ENCODE data around the gene TCERG1L. TPM values are rescaled to one million over a fixed set of nuclear protein-coding genes. Genes with fewer than 3 reads are reported as not detected.

The TCERG1L gene
- total RNA-seq, 2 experiments from 2014 or later = 0.06 TPM; not detected in 1

GRCh38 chr10:131251146-131251541 is 60.4 kb downstream of the TCERG1L start:
- Mint-ChIP-seq H3K27me3 (no peaks in the 10 kb centered on the region), H3K27ac (no peak overlapping the region), H3K4me3 (no peak overlapping the region), H3K36me3 (ENCODE audit: low read depth) (no peaks in the 10 kb centered on the region), H3K9me3 (no peaks in the 10 kb centered on the region), H3K4me1 (ENCODE audit: low read depth) (no peaks in the 10 kb centered on the region)
- H3K27me3 ChIP-seq (ENCODE audit: control insufficient read depth in 1 of 2, insufficient read depth in 2 of 2, low read length in 2 of 2) = no peaks in the 10 kb centered on the region
- no peaks in the 10 kb centered on the region for H3K36me3 ChIP-seq (ENCODE audit: insufficient read depth, low read length)
- ATAC-seq (ENCODE audit: poor library complexity) (no peak), DNase-seq (no peak)
- no peak for TF ChIP-seq CTCF (IDR thresholded peaks at IDR 0.05)
- no peaks in the 10 kb centered on the region for H3K4me1 ChIP-seq (ENCODE audit: insufficient read depth, low read length)
- CTCF ChIA-PET = no interaction called here
- H3K9me3 ChIP-seq (ENCODE audit: control insufficient read depth in 1 of 2, insufficient read depth in 1 of 2, low read length in 2 of 2) = peaks cover 0 to 34% of the 10 kb centered on the region in 2 experiments
- intact Hi-C loops (cut with DNase I, micrococcal nuclease) = no loop called here
- H3K4me3 ChIP-seq (ENCODE audit: low read length) = no peak overlapping the region
- POLR2A ChIA-PET = no interaction called here
- H3K27ac ChIP-seq (ENCODE audit: low read depth in 1 of 2, low read length in 2 of 2) = no peak overlapping the region

- H3K9me3 ChIP-seq (ENCODE audit: control insufficient read depth in 1 of 2, insufficient read depth in 1 of 2, low read length in 2 of 2) = peaks cover 0 to 34% of the 10 kb centered on the region in 2 experiments
- ATAC-seq (ENCODE audit: poor library complexity) (no peak), DNase-seq (no peak)
- H3K27ac Mint-ChIP-seq = no peak overlapping the region
- no peak overlapping the region for H3K4me3 ChIP-seq (ENCODE audit: low read length)
- TF ChIP-seq CTCF (IDR thresholded peaks at IDR 0.05) = no peak
- H3K27me3 Mint-ChIP-seq = no peaks in the 10 kb centered on the region
- CTCF ChIA-PET = no interaction called here
- H3K27me3 ChIP-seq (ENCODE audit: control insufficient read depth in 1 of 2, insufficient read depth in 2 of 2, low read length in 2 of 2) = no peaks in the 10 kb centered on the region
- H3K4me1 Mint-ChIP-seq (ENCODE audit: low read depth) = no peaks in the 10 kb centered on the region
- no peaks in the 10 kb centered on the region for H3K36me3 ChIP-seq (ENCODE audit: insufficient read depth, low read length)
- no peak overlapping the region for H3K27ac ChIP-seq (ENCODE audit: low read depth in 1 of 2, low read length in 2 of 2)
- POLR2A ChIA-PET = no interaction called here
- intact Hi-C loops (cut with DNase I, micrococcal nuclease) = no loop called here
- no peak overlapping the region for H3K4me3 Mint-ChIP-seq
- H3K9me3 Mint-ChIP-seq = no peaks in the 10 kb centered on the region
- H3K36me3 Mint-ChIP-seq (ENCODE audit: low read depth) = no peaks in the 10 kb centered on the region
- no peaks in the 10 kb centered on the region for H3K4me1 ChIP-seq (ENCODE audit: insufficient read depth, low read length)
These were observed 60.9 kb downstream of the TCERG1L start for GRCh38 chr10:131250454-131251145.

- no peaks in the 10 kb centered on the region for H3K4me1 Mint-ChIP-seq (ENCODE audit: low read depth)
- Histone ChIP-seq H3K4me1 (ENCODE audit: insufficient read depth, low read length) (no peaks in the 10 kb centered on the region), H3K27ac (ENCODE audit: low read depth in 1 of 2, low read length in 2 of 2) (no peak overlapping the region), H3K36me3 (ENCODE audit: insufficient read depth, low read length) (no peaks in the 10 kb centered on the region), H3K4me3 (ENCODE audit: low read length) (no peak overlapping the region), H3K27me3 (ENCODE audit: control insufficient read depth in 1 of 2, insufficient read depth in 2 of 2, low read length in 2 of 2) (no peaks in the 10 kb centered on the region), H3K9me3 (ENCODE audit: control insufficient read depth in 1 of 2, insufficient read depth in 1 of 2, low read length in 2 of 2) (peaks cover 0 to 34% of the 10 kb centered on the region in 2 experiments)
- no peak for TF ChIP-seq CTCF (IDR thresholded peaks at IDR 0.05)
- DNase-seq = no peak
- no peaks in the 10 kb centered on the region for H3K36me3 Mint-ChIP-seq (ENCODE audit: low read depth)
- CTCF ChIA-PET = no interaction called here
- ATAC-seq (ENCODE audit: poor library complexity) = no peak
- no peaks in the 10 kb centered on the region for H3K9me3 Mint-ChIP-seq
- H3K27me3 Mint-ChIP-seq = no peaks in the 10 kb centered on the region
- intact Hi-C loops (cut with DNase I, micrococcal nuclease) = no loop called here
- POLR2A ChIA-PET = no interaction called here
- no peak overlapping the region for H3K27ac Mint-ChIP-seq
- no peak overlapping the region for H3K4me3 Mint-ChIP-seq
These were observed 61.6 kb downstream of the TCERG1L start for GRCh38 chr10:131249955-131250344.

Measured in CD4-positive, alpha-beta T cell (primary cell).